Neuronal stem cell (in vitro differentiated cells): ENCODE measurements around the gene E2F2.

Source experiments
- DNase-seq: peaks from one replicate; pipeline ENCODE4 v3.0.0-alpha.2; 2013; ENCODE audit warnings: low spot score
- H2AFZ ChIP-seq: one replicate; pipeline ENCODE4 v1.6.1; 2013; ENCODE audit warnings: mild to moderate bottlenecking, low read length, inconsistent platforms
- H2AK5ac ChIP-seq: 2 replicates; pipeline ENCODE4 v1.6.1; 2013; ENCODE audit warnings: low read depth, mild to moderate bottlenecking, inconsistent platforms, low read length, moderate library complexity, mixed read lengths
- H2BK120ac ChIP-seq: 2 replicates; pipeline ENCODE4 v1.6.1; 2013; ENCODE audit warnings: low read depth, mild to moderate bottlenecking, inconsistent platforms, low read length, moderate library complexity, mixed read lengths
- H2BK12ac ChIP-seq: one replicate; pipeline ENCODE4 v1.6.1; 2013; ENCODE audit warnings: low read length, inconsistent platforms
- H2BK15ac ChIP-seq: 2 replicates; pipeline ENCODE4 v1.6.1; 2013; ENCODE audit warnings: mild to moderate bottlenecking, low read length, inconsistent platforms, mixed read lengths
- H2BK5ac ChIP-seq: one replicate; pipeline ENCODE4 v1.6.1; 2013; ENCODE audit warnings: inconsistent platforms, mild to moderate bottlenecking, low read length, moderate library complexity
- H3K14ac ChIP-seq: one replicate; pipeline ENCODE4 v1.6.1; 2013; ENCODE audit warnings: low read length, inconsistent platforms
- H3K18ac ChIP-seq: 2 replicates; pipeline ENCODE4 v1.6.1; 2013; ENCODE audit warnings: low read length, inconsistent platforms
- H3K23ac ChIP-seq: 2 replicates; pipeline ENCODE4 v1.6.1; 2013; ENCODE audit warnings: low read depth, mild to moderate bottlenecking, mixed read lengths, low read length, inconsistent platforms; ENCODE audit not compliant: poor library complexity
- H3K27ac ChIP-seq: replicated peaks from 3 replicates; pipeline ENCODE4 v1.5.1; 2013; ENCODE audit warnings: low read length, inconsistent platforms
- H3K27me3 ChIP-seq, 3 experiments: 2 replicates each; pipeline ENCODE4 v1.6.1; 2013; ENCODE audit warnings: low read length in 3 of 3, mild to moderate bottlenecking in 2 of 3, inconsistent platforms in 1 of 3, low read depth in 1 of 3, mixed read lengths in 1 of 3, moderate library complexity in 1 of 3; ENCODE audit not compliant: control insufficient read depth in 3 of 3, insufficient read depth in 3 of 3
- H3K36me3 ChIP-seq, 2 donors: replicated peaks in 1 of 2; 2 replicates each; pipeline ENCODE4 v1.6.1; 2013; ENCODE audit warnings: low read length in 2 of 2; ENCODE audit not compliant: control insufficient read depth in 2 of 2, insufficient read depth in 2 of 2
- H3K4ac ChIP-seq: 2 replicates; pipeline ENCODE4 v1.6.1; 2013; ENCODE audit warnings: inconsistent platforms, mild to moderate bottlenecking, low read length, moderate library complexity
- H3K4me1 ChIP-seq, 2 donors: 1 replicate in 1 of 2; 2 replicates in 1 of 2; pipeline ENCODE4 v1.6.1; 2013; ENCODE audit warnings: low read length in 2 of 2, low read depth in 1 of 2; ENCODE audit not compliant: control insufficient read depth in 2 of 2, insufficient read depth in 1 of 2
- H3K4me2 ChIP-seq: one replicate; pipeline ENCODE4 v1.6.1; 2013; ENCODE audit warnings: mild to moderate bottlenecking, low read length, inconsistent platforms; ENCODE audit not compliant: insufficient read depth, poor library complexity, severe bottlenecking
- H3K4me3 ChIP-seq, 2 donors: 2 replicates each; pipeline ENCODE4 v1.5.1; 2013; ENCODE audit warnings: low read length in 2 of 2, mild to moderate bottlenecking in 2 of 2, inconsistent platforms in 1 of 2, moderate library complexity in 1 of 2
- H3K79me1 ChIP-seq: one replicate; pipeline ENCODE4 v1.6.1; 2013; ENCODE audit warnings: low read depth, mild to moderate bottlenecking, inconsistent platforms, low read length, moderate library complexity
- H3K9ac ChIP-seq: one replicate; pipeline ENCODE4 v1.6.1; 2013; ENCODE audit warnings: mild to moderate bottlenecking, low read depth, low read length, inconsistent platforms; ENCODE audit not compliant: poor library complexity
- H3K9me3 ChIP-seq, 2 donors: replicated peaks in 1 of 2; 2 replicates each; pipeline versions ENCODE3 to v1.6.1; 2013; ENCODE audit warnings: low read length in 2 of 2, mild to moderate bottlenecking in 2 of 2, inconsistent platforms in 1 of 2, low read depth in 1 of 2, mixed read lengths in 1 of 2, moderate library complexity in 1 of 2; ENCODE audit not compliant: control insufficient read depth in 2 of 2, insufficient read depth in 1 of 2
- H4K8ac ChIP-seq: one replicate; pipeline ENCODE4 v1.6.1; 2013; ENCODE audit warnings: low read depth, mild to moderate bottlenecking, inconsistent platforms, low read length, moderate library complexity
- H4K91ac ChIP-seq: one replicate; pipeline ENCODE4 v1.6.1; 2013; ENCODE audit warnings: low read length, low read depth, mild to moderate bottlenecking, inconsistent platforms; ENCODE audit not compliant: poor library complexity
- WGBS, 2 donors: extraction: QIAGEN DNeasy Blood & Tissue Kit; methylation state at CpG; one replicate each; pipeline ENCODE4 v1.1.7; 2013; ENCODE audit warnings: missing lambda C conversion rate in 2 of 2, mixed read lengths in 1 of 2; ENCODE audit not compliant: insufficient read length in 2 of 2, insufficient replicate concordance in 1 of 2; ENCODE audit errors: extremely low coverage in 2 of 2; 5-methylcytosine and 5-hydroxymethylcytosine counted together

The E2F2 gene

GRCh38 chr1:23530087-23530746 lies 816 bp downstream of the E2F2 start:
- Histone ChIP-seq H3K36me3 (peaks cover 0 to 13% of the 10 kb centered on the region in 2 donors), H2BK15ac (peak overlapping the region; percentile 42), H3K4me3 (peak overlapping the region; percentile 81 to 87), H2BK12ac (no peak overlapping the region), H3K27ac (no peak overlapping the region), H2AFZ (peak overlapping the region; percentile 86), H3K23ac (no peak overlapping the region), H4K8ac (peak overlapping the region; percentile 17), H3K4ac (no peak overlapping the region), H3K79me1 (peaks cover 2% of the 10 kb centered on the region), H3K18ac (peak overlapping the region; percentile 84), H3K4me1 (peaks cover 26 to 31% of the 10 kb centered on the region in 2 donors), H2BK5ac (peak overlapping the region; percentile 62), H3K9ac (peak overlapping the region; percentile 90), H2AK5ac (no peak overlapping the region), H3K14ac (peak overlapping the region; percentile 60), H2BK120ac (no peak overlapping the region), H4K91ac (no peak overlapping the region), H3K27me3 (no peaks in the 10 kb centered on the region), H3K4me2 (peak overlapping the region; percentile 93), H3K9me3 (no peaks in the 10 kb centered on the region)
- DNase-seq, result no peak
- WGBS, 2 donors, result no CpG with 5 or more reads among the region's 22 CpGs

- no CpG with 5 or more reads among the region's 8 CpGs for WGBS, 2 donors
Observed at GRCh38 chr1:23529146-23530086, 1.6 kb downstream of the E2F2 start.

DNA sequence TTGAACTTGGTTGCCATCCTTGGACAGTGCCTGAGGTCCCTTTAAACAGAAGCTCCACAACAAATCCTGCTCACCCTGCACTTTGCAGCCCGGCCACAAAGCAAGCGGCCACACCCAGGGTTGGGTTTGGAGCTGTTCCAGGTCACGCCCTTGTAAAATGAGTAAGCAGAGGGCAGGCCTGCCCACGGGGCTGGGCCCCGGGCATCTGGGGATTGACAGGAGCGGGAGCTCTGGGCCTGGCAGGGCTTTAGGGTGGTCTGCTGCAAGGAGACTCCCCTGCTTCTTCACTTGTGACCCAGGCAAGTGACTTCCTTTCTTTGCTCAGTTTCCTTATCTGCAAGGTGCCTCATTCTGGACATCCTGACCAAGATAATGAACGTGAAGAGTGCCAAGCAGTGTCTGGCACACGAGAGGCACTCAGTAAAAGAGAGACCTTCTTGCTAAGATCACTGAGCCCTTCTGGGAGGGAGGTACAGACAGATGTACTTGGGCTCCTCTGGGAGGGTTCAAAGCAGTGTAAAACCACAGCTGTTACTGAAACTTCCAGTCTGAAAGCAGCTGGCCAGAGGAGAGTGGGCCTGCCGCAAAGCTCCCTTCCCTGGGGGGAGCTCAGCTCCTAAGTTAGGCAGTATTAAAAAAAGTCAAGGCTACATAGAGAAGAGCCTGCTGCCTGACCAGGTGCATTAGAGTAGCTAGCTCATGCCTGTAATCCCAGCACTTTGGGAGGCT lies 2.6 kb downstream of the E2F2 start:
- peaks cover 2% of the 10 kb centered on the region for H3K79me1 ChIP-seq
- H3K27me3 ChIP-seq, result no peaks in the 10 kb centered on the region
- no peak overlapping the region for H2AK5ac ChIP-seq
- no peak overlapping the region for H4K8ac ChIP-seq
- no peak overlapping the region for H4K91ac ChIP-seq
- H3K36me3 ChIP-seq, result peaks cover 4 to 28% of the 10 kb centered on the region in 2 donors
- DNase-seq, result no peak
- H3K4me3 ChIP-seq, result no peak overlapping the region
- H3K14ac ChIP-seq, result peak overlapping the region; percentile 2
- no peak overlapping the region for H3K27ac ChIP-seq
- H3K4ac ChIP-seq, result no peak overlapping the region
- no peak overlapping the region for H2BK5ac ChIP-seq
- no peak overlapping the region for H2BK12ac ChIP-seq
- no peak overlapping the region for H3K9ac ChIP-seq
- H3K18ac ChIP-seq, result no peak overlapping the region
- H2BK15ac ChIP-seq, result peak overlapping the region; percentile 24
- H3K23ac ChIP-seq, result no peak overlapping the region
- H3K9me3 ChIP-seq, result no peaks in the 10 kb centered on the region
- peaks cover 32 to 34% of the 10 kb centered on the region in 2 donors for H3K4me1 ChIP-seq
- WGBS, 2 donors, result no CpG with 5 or more reads among the region's 9 CpGs
- H2AFZ ChIP-seq, result no peak overlapping the region
- no peak overlapping the region for H2BK120ac ChIP-seq
- H3K4me2 ChIP-seq, result no peak overlapping the region

More at GRCh38 chr1:23529146-23530086, 1.6 kb downstream of the E2F2 start:
- H3K9me3 ChIP-seq, result no peaks in the 10 kb centered on the region
- H2BK5ac ChIP-seq, result no peak overlapping the region
- H3K4me2 ChIP-seq, result peak overlapping the region; percentile 93
- peaks cover 2% of the 10 kb centered on the region for H3K79me1 ChIP-seq
- H2BK12ac ChIP-seq, result no peak overlapping the region
- H3K27ac ChIP-seq, result no peak overlapping the region
- no peak overlapping the region for H2BK120ac ChIP-seq
- H3K4me1 ChIP-seq, result peaks cover 32 to 34% of the 10 kb centered on the region in 2 donors
- H3K4me3 ChIP-seq, result peak overlapping the region; percentile 81 to 87
- no peak overlapping the region for H4K91ac ChIP-seq
- no peak overlapping the region for H2AK5ac ChIP-seq
- no peak overlapping the region for H3K14ac ChIP-seq
- H2AFZ ChIP-seq, result no peak overlapping the region
- no peak for DNase-seq
- no peak overlapping the region for H3K18ac ChIP-seq
- no peaks in the 10 kb centered on the region for H3K27me3 ChIP-seq
- no peak overlapping the region for H2BK15ac ChIP-seq
- H3K36me3 ChIP-seq, result peaks cover 2 to 18% of the 10 kb centered on the region in 2 donors
- H3K9ac ChIP-seq, result no peak overlapping the region
- H4K8ac ChIP-seq, result no peak overlapping the region
- H3K23ac ChIP-seq, result no peak overlapping the region
- H3K4ac ChIP-seq, result no peak overlapping the region
